H1 (cell line): ENCODE data around the gene USF1. TPM values are rescaled to one million over a fixed set of nuclear protein-coding genes. Genes with fewer than 3 reads are reported as not detected.

Source experiments
- CTCF ChIA-PET: fragments of 300-600 bp; sonication (Branson Sonifier 250); formaldehyde crosslinking; loops from one replicate; lab custom pipeline; 2021; ENCODE audit not compliant: partially characterized antibody; lab: Charles Lee
- POLR2A ChIA-PET: fragments of 300-600 bp; sonication (Branson Sonifier 250); formaldehyde crosslinking; loops from one replicate; lab custom pipeline; 2021; ENCODE audit warnings: inconsistent platforms; ENCODE audit not compliant: partially characterized antibody; lab: Charles Lee
- DNase-seq, 2 experiments: peaks; one replicate each; pipeline versions ENCODE4 v3.0.0 to v3.0.0-alpha.2; 2010 to 2022; ENCODE audit warnings: low spot score in 2 of 2, low read depth in 1 of 2, mixed read lengths in 1 of 2
- FAIRE-seq: peaks from 2 replicates; lab custom pipeline; 2011; peaks lifted over from hg19 to GRCh38; lab: Jason Lieb, UNC
- H2AFZ ChIP-seq: 2 replicates; pipeline ENCODE4 v1.8.1; 2012; ENCODE audit warnings: low read length, inconsistent platforms
- H2AK5ac ChIP-seq: 2 replicates; pipeline ENCODE4 v1.6.1; 2013; ENCODE audit warnings: low read depth, low read length
- H2BK120ac ChIP-seq: replicated peaks from 2 replicates; pipeline ENCODE3; 2013; ENCODE audit warnings: low read depth, low read length, inconsistent platforms
- H2BK12ac ChIP-seq: 2 replicates; pipeline ENCODE4 v1.6.1; 2013; ENCODE audit warnings: low read depth, low read length
- H2BK15ac ChIP-seq: 2 replicates; pipeline ENCODE4 v1.6.1; 2013; ENCODE audit warnings: low read length
- H2BK20ac ChIP-seq: 2 replicates; pipeline ENCODE4 v1.6.1; 2013; ENCODE audit warnings: low read length
- H2BK5ac ChIP-seq: 2 replicates; pipeline ENCODE4 v1.6.1; 2013; ENCODE audit warnings: low read depth, low read length
- H3K14ac ChIP-seq: 2 replicates; pipeline ENCODE4 v1.6.1; 2013; ENCODE audit warnings: inconsistent platforms; ENCODE audit not compliant: insufficient read length
- H3K18ac ChIP-seq: 2 replicates; pipeline ENCODE4 v1.6.1; 2013; ENCODE audit warnings: low read length; ENCODE audit errors: extremely low read depth
- H3K23ac ChIP-seq: 2 replicates; pipeline ENCODE4 v1.6.1; 2013; ENCODE audit warnings: inconsistent platforms; ENCODE audit not compliant: insufficient read length
- H3K23me2 ChIP-seq: 2 replicates; pipeline ENCODE4 v1.6.1; 2013; ENCODE audit warnings: low read depth, low read length
- H3K27ac ChIP-seq: 2 replicates; pipeline ENCODE4 v1.6.1; 2011; ENCODE audit warnings: low read depth, low read length, inconsistent platforms
- H3K27me3 ChIP-seq, 4 experiments: replicated peaks in 1 of 4; 1 replicate in 1 of 4; 2 replicates in 3 of 4; pipeline versions ENCODE4 v1.6.1 to v1.8.1; 2011 to 2013; ENCODE audit warnings: low read length in 3 of 4, mild to moderate bottlenecking in 3 of 4, inconsistent platforms in 2 of 4, mixed read lengths in 2 of 4, moderate library complexity in 1 of 4; ENCODE audit not compliant: control insufficient read depth in 3 of 4, insufficient read depth in 3 of 4; ENCODE audit errors: extremely low read depth in 1 of 4
- H3K36me3 ChIP-seq, 4 experiments: 2 replicates each; pipeline versions ENCODE4 v1.6.1 to v1.8.1; 2011 to 2013; ENCODE audit warnings: mild to moderate bottlenecking in 4 of 4, low read length in 3 of 4, moderate library complexity in 2 of 4, control low read depth in 1 of 4, inconsistent platforms in 1 of 4; ENCODE audit not compliant: insufficient read depth in 4 of 4, control insufficient read depth in 2 of 4
- H3K4ac ChIP-seq: replicated peaks from 2 replicates; pipeline ENCODE3; 2013; ENCODE audit warnings: low read length, low read depth, mixed read lengths, inconsistent platforms; ENCODE audit not compliant: insufficient read length
- H3K4me1 ChIP-seq, 4 experiments: replicated peaks in 1 of 4; 1 replicate in 1 of 4; 2 replicates in 3 of 4; pipeline versions ENCODE4 v1.6.1 to v1.8.1; 2011 to 2013; ENCODE audit warnings: low read length in 3 of 4, inconsistent platforms in 2 of 4, mixed read lengths in 1 of 4; ENCODE audit not compliant: insufficient read depth in 4 of 4, control insufficient read depth in 3 of 4
- H3K4me2 ChIP-seq, 2 experiments: 2 replicates each; pipeline versions ENCODE4 v1.6.1 to v1.8.1; 2011 to 2013; ENCODE audit warnings: low read depth in 2 of 2, low read length in 2 of 2, control low read depth in 1 of 2, inconsistent platforms in 1 of 2, mild to moderate bottlenecking in 1 of 2; ENCODE audit not compliant: insufficient read depth in 1 of 2
- H3K4me3 ChIP-seq, 4 experiments: fragments of 200-600, 300-600 bp in 1 of 4; sonication (generic), shearing (Covaris generic), sonication (Bioruptor Twin) in 1 of 4; 2 replicates each; pipeline versions ENCODE4 v1.5.1 to v1.8.1; 2011 to 2016; ENCODE audit warnings: low read length in 4 of 4, low read depth in 3 of 4, control low read depth in 2 of 4, inconsistent platforms in 2 of 4, mild to moderate bottlenecking in 2 of 4, mixed read lengths in 1 of 4, moderate library complexity in 1 of 4; ENCODE audit not compliant: insufficient read depth in 2 of 4; ENCODE audit errors: extremely low read depth in 1 of 4
- H3K56ac ChIP-seq: replicated peaks from 2 replicates; pipeline ENCODE3; 2013; ENCODE audit warnings: low read depth, mild to moderate bottlenecking, mixed read lengths, low read length, inconsistent platforms; ENCODE audit not compliant: insufficient read length
- H3K79me1 ChIP-seq: 2 replicates; pipeline ENCODE4 v1.6.1; 2013; ENCODE audit warnings: low read depth, low read length, control low read depth
- H3K79me2 ChIP-seq, 2 experiments: 2 replicates each; pipeline versions ENCODE4 v1.6.1 to v1.8.1; 2012 to 2013; ENCODE audit warnings: low read length in 2 of 2, mild to moderate bottlenecking in 2 of 2, inconsistent platforms in 1 of 2; ENCODE audit not compliant: insufficient read depth in 2 of 2, control insufficient read depth in 1 of 2
- H3K9ac ChIP-seq, 4 experiments: replicated peaks in 1 of 4; 1 replicate in 1 of 4; 2 replicates in 3 of 4; pipeline versions ENCODE4 v1.6.1 to v1.8.1; 2011 to 2013; ENCODE audit warnings: low read depth in 3 of 4, low read length in 3 of 4, control low read depth in 2 of 4, mild to moderate bottlenecking in 2 of 4, moderate library complexity in 2 of 4, inconsistent platforms in 1 of 4; ENCODE audit errors: extremely low read depth in 1 of 4
- H3K9me3 ChIP-seq, 2 experiments: 2 replicates each; pipeline versions ENCODE4 v1.6.1 to v1.8.1; 2012 to 2013; ENCODE audit warnings: mild to moderate bottlenecking in 2 of 2, moderate library complexity in 2 of 2, control low read depth in 1 of 2, inconsistent platforms in 1 of 2, low read depth in 1 of 2, low read length in 1 of 2, mixed read lengths in 1 of 2; ENCODE audit not compliant: insufficient read depth in 2 of 2
- H4K20me1 ChIP-seq, 2 experiments: replicated peaks in 1 of 2; 2 replicates each; pipeline versions ENCODE3 to v1.8.1; 2011 to 2013; ENCODE audit warnings: inconsistent platforms in 2 of 2, low read length in 2 of 2, mild to moderate bottlenecking in 1 of 2; ENCODE audit not compliant: insufficient read depth in 2 of 2, control insufficient read depth in 1 of 2
- H4K5ac ChIP-seq: 2 replicates; pipeline ENCODE4 v1.6.1; 2013; ENCODE audit warnings: low read length, low read depth, mixed read lengths, inconsistent platforms; ENCODE audit not compliant: insufficient read length
- H4K8ac ChIP-seq: 2 replicates; pipeline ENCODE4 v1.8.0; 2013; ENCODE audit warnings: mild to moderate bottlenecking, moderate library complexity, low read length, inconsistent platforms; ENCODE audit not compliant: insufficient read depth; ENCODE audit errors: extremely low read depth
- H4K91ac ChIP-seq: replicated peaks from 2 replicates; pipeline ENCODE3; 2013; ENCODE audit warnings: low read length, mixed read lengths, inconsistent platforms; ENCODE audit not compliant: insufficient read length
- MAX ChIP-seq: IDR thresholded peaks from 2 replicates; pipeline ENCODE4 v1.6.1; 2012; ENCODE audit warnings: inconsistent platforms
- ZNF274 ChIP-seq: IDR thresholded peaks from 2 replicates; pipeline ENCODE4 v1.7.0; 2012; ENCODE audit warnings: low read length, borderline replicate concordance; ENCODE audit errors: extremely low read depth
- WGBS, 2 experiments: shearing (Covaris generic) in 1 of 2; methylation state at CpG; one replicate each; pipeline versions ENCODE4 v1.1.6 to v1.1.7; 2013 to 2015; ENCODE audit warnings: low lambda C conversion rate in 2 of 2, mixed read lengths in 2 of 2, inconsistent platforms in 1 of 2, low coverage in 1 of 2, missing lambda C conversion rate in 1 of 2; ENCODE audit not compliant: insufficient replicate concordance in 2 of 2, insufficient coverage in 1 of 2, insufficient read length in 1 of 2; ENCODE audit errors: extremely low coverage in 1 of 2, missing lambda C conversion rate in 1 of 2; 5-methylcytosine and 5-hydroxymethylcytosine counted together
- polyA plus RNA-seq, 7 experiments: library from polyadenylated mRNA; depleted of rRNA in 3 of 7; stranded (reverse) in 5 of 7; unstranded in 2 of 7; fragments of >200 nt in 5 of 7; fragments of 200-250 nt in 2 of 7; gene quantifications; 1 replicate in 5 of 7; 2 replicates in 1 of 7; 4 replicates in 1 of 7; pipeline versions ENCODE4 v1.2.1 to v1.2.3, GENCODE V29; 2011 to 2013; ENCODE audit warnings: missing spikeins in 2 of 7, mixed read lengths in 2 of 7
- total RNA-seq: library from RNA; stranded (reverse); fragmentation: NEBNext Ultra II Directional; extraction: Animal tissue kit (Norgen Biotek cat#: 25700); gene quantifications from 2 replicates; pipeline ENCODE4 v1.2.1, GENCODE V29; 2021

USF1 gene
- total and polyA plus RNA-seq, 2 of the 8 experiments (the other 6 are each of a cell fraction or from before 2014, with no cell fraction given) = 45.7 to 68.9 TPM

GRCh38 chr1:161094481-161094880 is 48.7 kb upstream of the USF1 start:
- Histone ChIP-seq H3K14ac (no peak overlapping the region), H3K23ac (no peak overlapping the region), H3K27me3 (no peaks in the 10 kb centered on the region), H3K9ac (no peak overlapping the region), H2BK12ac (no peak overlapping the region), H3K27ac (no peak overlapping the region), H2BK5ac (no peak overlapping the region), H3K4me2 (no peak overlapping the region), H3K36me3 (no peaks in the 10 kb centered on the region), H2BK20ac (no peak overlapping the region), H3K23me2 (peaks cover 13% of the 10 kb centered on the region), H3K79me2 (no peaks in the 10 kb centered on the region), H3K18ac (no peak overlapping the region), H2BK120ac (no peak overlapping the region), H4K5ac (no peak overlapping the region), H2AK5ac (no peak overlapping the region), H3K4ac (no peak overlapping the region), H4K91ac (no peak overlapping the region)
- DNase-seq = no peak
- CTCF ChIA-PET = interaction anchor here (0.6 to 10.0 kb wide), 9 partner anchors 10 to 210 kb away, joined by 3 to 282 read pairs (median 7); partner anchors contain the start of genes ARHGAP30, ITLN1, TSTD1 and USF1
- POLR2A ChIA-PET = interaction anchor here (1.2 to 1.4 kb wide), 2 partner anchors 47 to 49 kb away, joined by 3 read pairs; partner anchors contain the start of gene USF1
- TF ChIP-seq ZNF274 (no peak), MAX (no peak)
- TF ChIP-seq, all 59 proteins: peak for 0
- Histone ChIP-seq H4K20me1 (no peaks in the 10 kb centered on the region), H3K56ac (no peak overlapping the region), H2BK15ac (no peak overlapping the region), H3K4me1 (peaks cover 0 to 6% (median 1%) of the 10 kb centered on the region in 4 experiments; a peak in 4 of 7 replicates), H2AFZ (no peak overlapping the region), H3K9me3 (no peaks in the 10 kb centered on the region), H4K8ac (no peak overlapping the region), H3K4me3 (no peak overlapping the region), H3K79me1 (0 out of 2 replicates have a peak, but pooled peaks cover 3% of the 10 kb centered on the region)
- WGBS, 2 experiments = 93% methylated on average over 13 of the region's 14 CpGs; no CpG with 5 or more reads in 1 of the 2 experiments
- FAIRE-seq = no peak
